ENCODE measurements around the gene ZC3H14. TPM values are rescaled to one million over a fixed set of nuclear protein-coding genes. Genes with fewer than 3 reads are reported as not detected.

The ZC3H14 gene
- total RNA-seq, 1 donor from 2014 or later: 46.7 TPM

DNA sequence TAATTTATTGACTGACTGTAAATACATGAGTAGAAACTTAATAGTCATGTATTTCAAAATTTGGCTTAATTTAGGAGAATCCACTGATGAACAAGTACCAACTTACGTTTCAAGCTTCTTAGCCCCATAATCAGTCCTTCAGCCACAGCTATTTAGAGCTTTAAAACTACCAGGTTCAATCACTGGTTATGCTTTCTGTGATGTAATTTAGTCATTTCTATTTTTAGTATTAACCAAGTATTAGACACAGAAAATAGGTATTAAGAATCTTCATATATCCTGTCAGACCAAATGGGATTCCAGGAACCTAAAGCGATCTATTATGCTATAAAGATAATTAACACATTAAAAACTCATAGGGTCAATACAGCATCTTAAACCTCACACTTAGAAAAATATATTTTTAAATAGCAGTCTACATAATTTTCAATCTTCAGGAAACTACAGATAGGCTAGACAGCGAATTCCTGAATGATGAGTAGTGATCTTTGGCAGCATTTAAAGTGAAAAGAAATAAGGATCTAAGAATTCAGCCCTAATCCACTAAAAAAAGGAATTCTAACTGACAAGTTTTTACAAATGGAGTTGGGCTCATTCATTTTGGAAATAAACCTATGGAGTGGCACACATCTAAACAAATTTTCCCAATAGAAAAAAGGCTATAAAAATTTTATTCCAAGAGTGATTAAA, 51.5 kb downstream of the ZC3H14 start:
- TF ChIP-seq, protein P1, sequence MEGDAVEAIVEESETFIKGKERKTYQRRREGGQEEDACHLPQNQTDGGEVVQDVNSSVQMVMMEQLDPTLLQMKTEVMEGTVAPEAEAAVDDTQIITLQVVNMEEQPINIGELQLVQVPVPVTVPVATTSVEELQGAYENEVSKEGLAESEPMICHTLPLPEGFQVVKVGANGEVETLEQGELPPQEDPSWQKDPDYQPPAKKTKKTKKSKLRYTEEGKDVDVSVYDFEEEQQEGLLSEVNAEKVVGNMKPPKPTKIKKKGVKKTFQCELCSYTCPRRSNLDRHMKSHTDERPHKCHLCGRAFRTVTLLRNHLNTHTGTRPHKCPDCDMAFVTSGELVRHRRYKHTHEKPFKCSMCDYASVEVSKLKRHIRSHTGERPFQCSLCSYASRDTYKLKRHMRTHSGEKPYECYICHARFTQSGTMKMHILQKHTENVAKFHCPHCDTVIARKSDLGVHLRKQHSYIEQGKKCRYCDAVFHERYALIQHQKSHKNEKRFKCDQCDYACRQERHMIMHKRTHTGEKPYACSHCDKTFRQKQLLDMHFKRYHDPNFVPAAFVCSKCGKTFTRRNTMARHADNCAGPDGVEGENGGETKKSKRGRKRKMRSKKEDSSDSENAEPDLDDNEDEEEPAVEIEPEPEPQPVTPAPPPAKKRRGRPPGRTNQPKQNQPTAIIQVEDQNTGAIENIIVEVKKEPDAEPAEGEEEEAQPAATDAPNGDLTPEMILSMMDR (IDR thresholded peaks at IDR 0.05): no peak
- Mint-ChIP-seq H3K36me3 (ENCODE audit: low read depth) (peaks cover 24% of the 10 kb centered on the region), H3K27me3 (ENCODE audit: low read depth) (no peaks in the 10 kb centered on the region), H3K4me3 (ENCODE audit: unreplicated experiment) (no peak overlapping the region), H3K9me3 (ENCODE audit: low read depth) (no peaks in the 10 kb centered on the region), H3K4me1 (ENCODE audit: low read depth) (peaks cover 31% of the 10 kb centered on the region), H3K27ac (ENCODE audit: unreplicated experiment) (peak overlapping the region; percentile 80)
- no peak for DNase-seq (ENCODE audit: low spot score)

DNA sequence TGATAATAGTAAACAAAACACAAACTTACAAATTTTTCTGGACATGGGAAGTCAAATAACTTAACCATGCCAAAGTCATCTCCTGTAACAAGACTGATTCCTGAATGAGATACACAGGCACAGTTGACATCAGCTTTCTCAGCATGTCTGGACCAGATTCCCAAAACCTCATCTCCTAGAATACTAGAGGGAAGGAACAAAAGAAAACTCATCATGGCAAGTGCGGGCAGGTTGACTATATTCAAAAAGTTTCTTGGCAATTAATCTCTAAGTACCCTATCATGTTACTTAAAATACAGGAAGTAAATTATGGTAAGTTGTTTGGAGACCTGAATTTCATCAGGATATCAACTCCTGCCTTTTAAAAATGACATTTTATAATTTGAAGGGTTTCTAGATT, 53.9 kb downstream of the ZC3H14 start:
- peaks cover 29% of the 10 kb centered on the region for H3K4me1 Mint-ChIP-seq (ENCODE audit: low read depth)
- no peaks in the 10 kb centered on the region for H3K27me3 Mint-ChIP-seq (ENCODE audit: low read depth)

GRCh38 chr14:88617479-88617878, 54.6 kb downstream of the ZC3H14 start:
- Mint-ChIP-seq H3K27ac (ENCODE audit: unreplicated experiment) (no peak overlapping the region), H3K9me3 (ENCODE audit: low read depth) (no peaks in the 10 kb centered on the region), H3K4me1 (ENCODE audit: low read depth) (peaks cover 26% of the 10 kb centered on the region), H3K36me3 (ENCODE audit: low read depth) (peaks cover 4% of the 10 kb centered on the region), H3K4me3 (ENCODE audit: unreplicated experiment) (no peak overlapping the region), H3K27me3 (ENCODE audit: low read depth) (no peaks in the 10 kb centered on the region)
- TF ChIP-seq, protein P1 (IDR thresholded peaks at IDR 0.05): no peak
- no peak for DNase-seq (ENCODE audit: low spot score)

More for the DNA sequence above, 53.9 kb downstream of the ZC3H14 start:
- no peak for DNase-seq (ENCODE audit: low spot score)
- no peak overlapping the region for H3K27ac Mint-ChIP-seq (ENCODE audit: unreplicated experiment)
- H3K9me3 Mint-ChIP-seq (ENCODE audit: low read depth): no peaks in the 10 kb centered on the region
- TF ChIP-seq, protein P1 (IDR thresholded peaks at IDR 0.05): no peak
- H3K36me3 Mint-ChIP-seq (ENCODE audit: low read depth): peaks cover 7% of the 10 kb centered on the region
- no peak overlapping the region for H3K4me3 Mint-ChIP-seq (ENCODE audit: unreplicated experiment)

DNA sequence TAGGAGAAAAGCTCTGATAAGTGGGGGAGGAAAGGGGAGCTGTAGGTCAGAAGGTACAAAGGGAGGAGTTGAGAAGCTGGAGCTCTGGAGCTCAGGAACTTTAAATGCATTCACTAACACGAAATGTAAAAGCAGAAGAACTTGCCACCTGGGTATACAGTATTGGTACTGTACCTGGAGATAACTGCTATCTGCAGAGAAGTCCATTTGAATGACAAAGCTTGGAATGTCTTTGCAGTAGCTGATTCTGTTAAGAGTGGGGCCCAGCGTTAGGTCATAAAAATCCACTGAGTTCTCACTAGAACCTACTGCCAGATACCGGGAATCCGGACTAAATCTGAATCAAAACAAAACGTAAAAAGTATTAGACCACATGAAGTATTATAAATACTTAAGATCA, 55.6 kb downstream of the ZC3H14 start:
- H3K27me3 Mint-ChIP-seq (ENCODE audit: low read depth): no peaks in the 10 kb centered on the region
- peaks cover 20% of the 10 kb centered on the region for H3K4me1 Mint-ChIP-seq (ENCODE audit: low read depth)
- no peak for DNase-seq (ENCODE audit: low spot score)
- H3K4me3 Mint-ChIP-seq (ENCODE audit: unreplicated experiment): no peak overlapping the region
- no peaks in the 10 kb centered on the region for H3K9me3 Mint-ChIP-seq (ENCODE audit: low read depth)
- TF ChIP-seq, protein P1 (IDR thresholded peaks at IDR 0.05): no peak
- H3K36me3 Mint-ChIP-seq (ENCODE audit: low read depth): peaks cover 3% of the 10 kb centered on the region
- no peak overlapping the region for H3K27ac Mint-ChIP-seq (ENCODE audit: unreplicated experiment)

DNA sequence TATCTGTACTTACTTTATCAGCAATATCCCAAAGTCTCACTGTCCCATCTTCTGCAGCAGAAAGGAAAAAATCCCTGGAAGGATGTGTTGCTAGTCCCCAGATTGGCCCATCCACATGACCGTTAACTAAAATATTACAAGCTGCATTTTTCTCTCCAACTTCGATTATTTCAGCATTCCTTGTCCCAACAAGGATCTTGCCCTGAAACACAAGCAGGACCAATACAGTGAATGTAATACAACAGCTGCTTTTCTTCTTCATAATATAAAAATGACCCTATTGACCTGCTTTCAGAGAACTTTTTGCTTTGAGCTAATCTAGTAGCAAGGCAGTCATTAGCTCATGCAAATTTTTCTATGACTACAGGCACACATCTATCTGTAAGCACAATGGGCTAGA, 58.3 kb downstream of the ZC3H14 start:
- H3K27ac Mint-ChIP-seq (ENCODE audit: unreplicated experiment): no peak overlapping the region
- H3K4me3 Mint-ChIP-seq (ENCODE audit: unreplicated experiment): no peak overlapping the region
- peaks cover 6% of the 10 kb centered on the region for H3K36me3 Mint-ChIP-seq (ENCODE audit: low read depth)
- TF ChIP-seq, protein P1 (IDR thresholded peaks at IDR 0.05): no peak
- no peaks in the 10 kb centered on the region for H3K9me3 Mint-ChIP-seq (ENCODE audit: low read depth)
- no peaks in the 10 kb centered on the region for H3K4me1 Mint-ChIP-seq (ENCODE audit: low read depth)
- H3K27me3 Mint-ChIP-seq (ENCODE audit: low read depth): no peaks in the 10 kb centered on the region
- no peak for DNase-seq (ENCODE audit: low spot score)

Data from chondrocyte (in vitro differentiated cells).